ENCODE results near the gene TRIM69.

DNA sequence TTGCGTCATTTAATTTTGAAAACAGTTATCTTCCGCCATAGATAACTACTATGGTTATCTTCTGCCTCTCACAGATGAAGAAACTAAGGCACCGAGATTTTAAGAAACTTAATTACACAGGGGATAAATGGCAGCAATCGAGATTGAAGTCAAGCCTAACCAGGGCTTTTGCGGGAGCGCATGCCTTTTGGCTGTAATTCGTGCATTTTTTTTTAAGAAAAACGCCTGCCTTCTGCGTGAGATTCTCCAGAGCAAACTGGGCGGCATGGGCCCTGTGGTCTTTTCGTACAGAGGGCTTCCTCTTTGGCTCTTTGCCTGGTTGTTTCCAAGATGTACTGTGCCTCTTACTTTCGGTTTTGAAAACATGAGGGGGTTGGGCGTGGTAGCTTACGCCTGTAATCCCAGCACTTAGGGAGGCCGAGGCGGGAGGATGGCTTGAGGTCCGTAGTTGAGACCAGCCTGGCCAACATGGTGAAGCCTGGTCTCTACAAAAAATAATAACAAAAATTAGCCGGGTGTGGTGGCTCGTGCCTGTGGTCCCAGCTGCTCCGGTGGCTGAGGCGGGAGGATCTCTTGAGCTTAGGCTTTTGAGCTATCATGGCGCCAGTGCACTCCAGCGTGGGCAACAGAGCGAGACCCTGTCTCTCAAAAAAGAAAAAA lies 23.9 kb upstream of the TRIM69 start:
- TF ChIP-seq, protein P1, sequence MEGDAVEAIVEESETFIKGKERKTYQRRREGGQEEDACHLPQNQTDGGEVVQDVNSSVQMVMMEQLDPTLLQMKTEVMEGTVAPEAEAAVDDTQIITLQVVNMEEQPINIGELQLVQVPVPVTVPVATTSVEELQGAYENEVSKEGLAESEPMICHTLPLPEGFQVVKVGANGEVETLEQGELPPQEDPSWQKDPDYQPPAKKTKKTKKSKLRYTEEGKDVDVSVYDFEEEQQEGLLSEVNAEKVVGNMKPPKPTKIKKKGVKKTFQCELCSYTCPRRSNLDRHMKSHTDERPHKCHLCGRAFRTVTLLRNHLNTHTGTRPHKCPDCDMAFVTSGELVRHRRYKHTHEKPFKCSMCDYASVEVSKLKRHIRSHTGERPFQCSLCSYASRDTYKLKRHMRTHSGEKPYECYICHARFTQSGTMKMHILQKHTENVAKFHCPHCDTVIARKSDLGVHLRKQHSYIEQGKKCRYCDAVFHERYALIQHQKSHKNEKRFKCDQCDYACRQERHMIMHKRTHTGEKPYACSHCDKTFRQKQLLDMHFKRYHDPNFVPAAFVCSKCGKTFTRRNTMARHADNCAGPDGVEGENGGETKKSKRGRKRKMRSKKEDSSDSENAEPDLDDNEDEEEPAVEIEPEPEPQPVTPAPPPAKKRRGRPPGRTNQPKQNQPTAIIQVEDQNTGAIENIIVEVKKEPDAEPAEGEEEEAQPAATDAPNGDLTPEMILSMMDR (IDR thresholded peaks at IDR 0.05) = no peak
- TF ChIP-seq POLR2AphosphoS5 (IDR thresholded peaks at IDR 0.05) = peak; percentile 67 to 79 (median 69)
